ENCODE measurements around the gene CCDC85C. TPM values are rescaled to one million over a fixed set of nuclear protein-coding genes. Genes with fewer than 3 reads are reported as not detected.

CCDC85C gene
- total RNA-seq, 5 donors from 2014 or later (not counting 1 experiment from before 2014, with no cell fraction given), result 6.6 to 12.0 (median 9.1) TPM

DNA sequence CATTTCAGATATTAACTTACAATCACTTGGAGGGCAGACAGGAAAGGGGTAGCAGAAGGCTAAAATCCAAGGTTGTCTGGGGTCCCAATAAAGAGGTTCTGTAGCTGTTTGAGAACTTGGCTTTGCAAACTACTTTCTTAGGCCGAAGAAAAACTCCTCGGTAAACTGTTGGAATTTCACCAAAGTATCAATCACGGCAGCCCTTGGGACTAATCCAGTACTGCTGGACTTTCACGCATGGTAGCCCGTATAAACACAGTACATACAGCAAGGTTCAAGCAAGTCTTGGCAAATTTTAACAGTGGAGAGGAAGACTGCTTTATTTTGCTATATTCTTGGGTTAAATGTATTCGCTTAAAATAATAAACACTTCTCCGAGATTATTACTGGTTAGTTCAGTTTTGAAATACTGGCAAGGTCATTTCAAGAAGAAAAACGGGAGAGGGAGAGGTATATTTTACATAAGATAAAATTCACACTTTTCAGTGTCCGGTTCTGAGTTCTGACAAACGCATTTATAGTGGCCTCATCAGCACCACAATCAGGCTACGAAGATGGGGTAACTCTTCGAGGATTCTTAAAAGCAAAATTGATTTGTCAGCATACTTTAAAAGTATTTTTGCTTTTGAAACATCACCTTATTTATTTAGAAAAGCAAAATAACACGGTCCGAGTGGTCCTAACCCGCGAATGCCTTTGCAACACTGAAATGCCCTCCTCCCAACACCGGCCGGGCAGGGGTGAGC lies 124.7 kb downstream of the CCDC85C start:
- DNase-seq, result no peak
- Mint-ChIP-seq H3K4me1 (peaks cover 51 to 62% (median 61%) of the 10 kb centered on the region in 3 donors), H3K36me3 (peaks cover 3% of the 10 kb centered on the region), H3K27ac (peak overlapping the region; percentile 23 to 75), H3K27me3 (no peaks in the 10 kb centered on the region), H3K4me3 (peak overlapping the region; percentile 90 to 96 (median 92)), H3K9me3 (no peaks in the 10 kb centered on the region)
- ChIA-PET CTCF (no interaction called here), POLR2A (no interaction called here)
- no peak overlapping the region for H3K27ac ChIP-seq (ENCODE audit: low read length)
- peaks cover 20 to 23% of the 10 kb centered on the region in 2 experiments for H3K4me1 ChIP-seq (ENCODE audit: control insufficient read depth in 1 of 2, extremely low read depth in 1 of 2, insufficient read depth in 2 of 2, low read length in 2 of 2)
- ATAC-seq (replicated peaks in 1 of 4), result no peak
- WGBS (ENCODE audit: insufficient coverage), result 29% methylated on average over 6 of the region's 18 CpGs
- peak overlapping the region; percentile 57 to 72 for H3K4me3 ChIP-seq (ENCODE audit: control insufficient read depth in 1 of 2, extremely low read depth in 1 of 2, low read length in 1 of 2)
- H3K36me3 ChIP-seq (ENCODE audit: control insufficient read depth in 2 of 2, extremely low read depth in 1 of 2, insufficient read depth in 1 of 2, low read length in 1 of 2), result no peaks in the 10 kb centered on the region
- H3K27me3 ChIP-seq (replicated peaks in 1 of 2; ENCODE audit: control insufficient read depth in 2 of 2, extremely low read depth in 1 of 2, insufficient read depth in 2 of 2, low read length in 1 of 2), result no peaks in the 10 kb centered on the region
- H3K9me3 ChIP-seq, result no peaks in the 10 kb centered on the region

DNA sequence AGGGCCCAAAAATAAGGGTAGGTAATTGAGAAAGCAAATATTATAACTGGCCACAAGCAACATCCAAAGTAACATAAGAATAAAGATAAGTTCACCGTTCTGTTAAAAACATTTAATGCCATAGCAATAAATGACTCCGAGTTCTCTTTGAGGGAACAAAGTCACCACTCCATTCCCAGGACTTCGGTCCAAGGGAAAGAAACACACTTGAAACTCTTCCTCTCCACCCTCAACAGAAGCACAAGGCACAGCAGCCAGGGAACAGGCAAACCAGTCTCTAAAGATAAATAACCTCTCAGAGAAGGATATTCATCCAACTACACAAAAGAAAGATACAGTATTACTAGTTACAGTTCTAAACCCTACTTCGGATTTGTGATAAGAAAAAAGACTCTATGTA lies 125.9 kb downstream of the CCDC85C start:
- ChIA-PET POLR2A (no interaction called here), CTCF (no interaction called here)
- 100% methylated on average over 2 of the region's 4 CpGs for WGBS (ENCODE audit: insufficient coverage)
- no peak for DNase-seq
- Histone ChIP-seq H3K4me1 (ENCODE audit: control insufficient read depth in 1 of 2, extremely low read depth in 1 of 2, insufficient read depth in 2 of 2, low read length in 2 of 2) (peaks cover 17 to 23% of the 10 kb centered on the region in 2 experiments), H3K4me3 (ENCODE audit: control insufficient read depth in 1 of 2, extremely low read depth in 1 of 2, low read length in 1 of 2) (no peak overlapping the region), H3K27ac (ENCODE audit: low read length) (no peak overlapping the region), H3K9me3 (no peaks in the 10 kb centered on the region), H3K27me3 (replicated peaks in 1 of 2; ENCODE audit: control insufficient read depth in 2 of 2, extremely low read depth in 1 of 2, insufficient read depth in 2 of 2, low read length in 1 of 2) (no peaks in the 10 kb centered on the region), H3K36me3 (ENCODE audit: control insufficient read depth in 2 of 2, extremely low read depth in 1 of 2, insufficient read depth in 1 of 2, low read length in 1 of 2) (no peaks in the 10 kb centered on the region)
- no peak for ATAC-seq (replicated peaks in 1 of 4)
- no peak overlapping the region for H3K27ac Mint-ChIP-seq
- H3K4me3 Mint-ChIP-seq, result peak overlapping the region in 2 of 3 donors; percentile 0 to 7
- H3K36me3 Mint-ChIP-seq, result peaks cover 3% of the 10 kb centered on the region
- H3K27me3 Mint-ChIP-seq, result no peaks in the 10 kb centered on the region
- peaks cover 44 to 58% (median 57%) of the 10 kb centered on the region in 3 donors for H3K4me1 Mint-ChIP-seq
- no peaks in the 10 kb centered on the region for H3K9me3 Mint-ChIP-seq

DNA sequence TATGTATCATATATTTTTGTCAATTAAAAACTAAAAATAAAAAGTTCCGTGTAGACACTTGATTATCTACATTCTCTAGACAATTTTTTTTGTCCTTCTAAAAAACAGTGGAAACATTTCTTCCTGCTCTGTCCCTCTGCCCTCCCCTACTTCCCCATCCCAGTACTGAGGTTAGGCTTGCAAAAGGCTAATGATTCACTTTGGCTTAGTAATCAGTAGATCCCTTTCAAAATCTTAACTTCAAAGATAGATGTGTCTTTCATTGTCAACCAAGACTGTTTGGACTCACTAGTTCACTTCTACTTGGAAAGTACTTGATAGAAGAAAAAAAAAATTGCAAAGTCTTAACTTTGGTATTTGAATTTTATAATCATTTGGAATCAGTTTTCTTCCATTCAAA lies 127.1 kb downstream of the CCDC85C start:
- Mint-ChIP-seq H3K9me3 (no peaks in the 10 kb centered on the region), H3K27me3 (no peaks in the 10 kb centered on the region), H3K4me3 (no peak overlapping the region), H3K36me3 (peaks cover 3% of the 10 kb centered on the region), H3K4me1 (peaks cover 31 to 51% (median 51%) of the 10 kb centered on the region in 3 donors), H3K27ac (no peak overlapping the region)
- Histone ChIP-seq H3K9me3 (no peaks in the 10 kb centered on the region), H3K4me1 (ENCODE audit: control insufficient read depth in 1 of 2, extremely low read depth in 1 of 2, insufficient read depth in 2 of 2, low read length in 2 of 2) (peaks cover 10 to 15% of the 10 kb centered on the region in 2 experiments), H3K27ac (ENCODE audit: low read length) (no peak overlapping the region), H3K4me3 (ENCODE audit: control insufficient read depth in 1 of 2, extremely low read depth in 1 of 2, low read length in 1 of 2) (no peak overlapping the region), H3K36me3 (ENCODE audit: control insufficient read depth in 2 of 2, extremely low read depth in 1 of 2, insufficient read depth in 1 of 2, low read length in 1 of 2) (no peaks in the 10 kb centered on the region), H3K27me3 (replicated peaks in 1 of 2; ENCODE audit: control insufficient read depth in 2 of 2, extremely low read depth in 1 of 2, insufficient read depth in 2 of 2, low read length in 1 of 2) (no peaks in the 10 kb centered on the region)
- WGBS (ENCODE audit: insufficient coverage), result no CpG with 5 or more reads among the region's 1 CpG
- POLR2A ChIA-PET, result no interaction called here
- CTCF ChIA-PET, result no interaction called here
- no peak for DNase-seq
- ATAC-seq (replicated peaks in 1 of 4), result no peak

DNA sequence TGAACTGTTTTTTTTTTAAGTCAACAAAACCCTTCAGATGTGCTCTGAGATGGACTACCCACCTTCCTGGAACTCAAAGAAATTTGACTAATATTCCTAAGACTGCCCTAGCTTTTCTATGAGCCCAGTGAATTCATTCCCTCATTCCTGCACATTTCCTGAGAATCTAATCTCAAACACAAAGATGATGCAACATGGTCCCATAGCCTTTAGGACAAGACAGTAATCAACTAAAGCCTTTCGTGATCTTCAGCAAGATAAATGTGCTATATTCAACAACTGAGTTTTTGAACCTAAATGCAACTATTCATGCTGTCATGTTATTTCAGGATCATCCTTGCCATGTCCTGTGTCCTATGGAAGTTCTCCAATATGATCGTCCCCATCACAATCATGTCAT lies 128.3 kb downstream of the CCDC85C start:
- Histone ChIP-seq H3K27me3 (replicated peaks in 1 of 2; ENCODE audit: control insufficient read depth in 2 of 2, extremely low read depth in 1 of 2, insufficient read depth in 2 of 2, low read length in 1 of 2) (no peaks in the 10 kb centered on the region), H3K27ac (ENCODE audit: low read length) (no peak overlapping the region), H3K36me3 (ENCODE audit: control insufficient read depth in 2 of 2, extremely low read depth in 1 of 2, insufficient read depth in 1 of 2, low read length in 1 of 2) (no peaks in the 10 kb centered on the region), H3K4me3 (ENCODE audit: control insufficient read depth in 1 of 2, extremely low read depth in 1 of 2, low read length in 1 of 2) (no peak overlapping the region), H3K4me1 (ENCODE audit: control insufficient read depth in 1 of 2, extremely low read depth in 1 of 2, insufficient read depth in 2 of 2, low read length in 2 of 2) (peaks cover 10 to 13% of the 10 kb centered on the region in 2 experiments), H3K9me3 (no peaks in the 10 kb centered on the region)
- 100% methylated on average over 1 of the region's 2 CpGs for WGBS (ENCODE audit: insufficient coverage)
- ATAC-seq (replicated peaks in 1 of 4), result no peak
- H3K4me1 Mint-ChIP-seq, result peaks cover 31 to 51% (median 48%) of the 10 kb centered on the region in 3 donors
- H3K4me3 Mint-ChIP-seq, result no peak overlapping the region
- no peaks in the 10 kb centered on the region for H3K27me3 Mint-ChIP-seq
- CTCF ChIA-PET, result no interaction called here
- no peaks in the 10 kb centered on the region for H3K9me3 Mint-ChIP-seq
- H3K36me3 Mint-ChIP-seq, result peaks cover 3% of the 10 kb centered on the region
- H3K27ac Mint-ChIP-seq, result no peak overlapping the region
- POLR2A ChIA-PET, result interaction anchor here in 1 of 2 donors (0.6 kb wide), 1 partner anchor 80 kb away, joined by 4 read pairs; no protein-coding TSS in a partner anchor
- DNase-seq, result no peak

DNA sequence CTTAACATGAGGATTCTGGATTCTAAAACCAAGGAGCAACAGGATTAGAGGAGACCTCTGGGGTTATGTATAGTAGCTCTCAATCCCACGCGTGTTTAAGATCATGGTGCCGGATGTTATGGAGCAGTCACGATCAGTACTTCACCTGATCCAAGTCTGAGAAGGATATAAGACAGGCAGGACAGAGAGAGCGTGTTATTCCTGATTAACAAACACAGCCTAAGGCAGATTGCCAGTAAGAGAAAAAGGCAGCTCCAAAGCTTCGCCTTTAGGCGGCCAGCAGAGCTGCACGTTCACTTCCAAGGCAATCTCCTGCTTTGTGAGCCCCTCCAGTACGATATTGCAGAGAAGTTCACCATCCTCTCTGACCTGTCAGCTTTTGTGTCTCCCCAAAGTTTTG lies 128.8 kb downstream of the CCDC85C start:
- peaks cover 13% of the 10 kb centered on the region in 2 experiments for H3K4me1 ChIP-seq (ENCODE audit: control insufficient read depth in 1 of 2, extremely low read depth in 1 of 2, insufficient read depth in 2 of 2, low read length in 2 of 2)
- no peak overlapping the region for H3K4me3 ChIP-seq (ENCODE audit: control insufficient read depth in 1 of 2, extremely low read depth in 1 of 2, low read length in 1 of 2)
- no peaks in the 10 kb centered on the region for H3K27me3 ChIP-seq (replicated peaks in 1 of 2; ENCODE audit: control insufficient read depth in 2 of 2, extremely low read depth in 1 of 2, insufficient read depth in 2 of 2, low read length in 1 of 2)
- no peak overlapping the region for H3K27ac ChIP-seq (ENCODE audit: low read length)
- H3K36me3 ChIP-seq (ENCODE audit: control insufficient read depth in 2 of 2, extremely low read depth in 1 of 2, insufficient read depth in 1 of 2, low read length in 1 of 2), result no peaks in the 10 kb centered on the region
- no peak for DNase-seq
- Mint-ChIP-seq H3K36me3 (peaks cover 3% of the 10 kb centered on the region), H3K4me3 (no peak overlapping the region), H3K9me3 (no peaks in the 10 kb centered on the region), H3K27ac (no peak overlapping the region), H3K4me1 (peaks cover 36 to 56% (median 51%) of the 10 kb centered on the region in 3 donors), H3K27me3 (no peaks in the 10 kb centered on the region)
- no peaks in the 10 kb centered on the region for H3K9me3 ChIP-seq
- CTCF ChIA-PET, result no interaction called here
- WGBS (ENCODE audit: insufficient coverage), result over 99% methylated on average over 9 of the region's 9 CpGs
- POLR2A ChIA-PET, result no interaction called here
- no peak for ATAC-seq (replicated peaks in 1 of 4)

DNA sequence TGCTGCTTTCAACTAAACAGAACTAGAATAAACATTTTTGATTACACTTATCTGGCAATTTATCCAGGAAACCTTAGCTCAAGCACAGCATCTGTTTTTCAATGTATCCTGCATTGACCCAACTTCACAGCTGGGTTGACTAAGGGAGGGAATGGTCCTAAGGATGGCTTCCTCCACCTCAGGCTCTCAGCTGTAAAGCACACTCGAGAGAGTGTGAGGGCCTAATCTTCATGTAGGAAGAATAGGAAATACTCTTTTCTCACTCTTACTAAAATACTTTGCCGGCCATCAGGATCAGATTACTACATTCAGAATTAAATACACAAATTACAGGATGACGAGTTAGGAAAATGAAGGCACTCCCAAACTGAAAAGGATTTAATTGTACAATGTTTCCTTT lies 130.5 kb downstream of the CCDC85C start:
- DNase-seq, result no peak
- Mint-ChIP-seq H3K4me1 (peaks cover 38 to 59% (median 57%) of the 10 kb centered on the region in 3 donors), H3K27me3 (no peaks in the 10 kb centered on the region), H3K27ac (no peak overlapping the region), H3K4me3 (no peak overlapping the region), H3K36me3 (peaks cover 3% of the 10 kb centered on the region), H3K9me3 (no peaks in the 10 kb centered on the region)
- WGBS (ENCODE audit: insufficient coverage), result 100% methylated on average over 2 of the region's 3 CpGs
- Histone ChIP-seq H3K4me1 (ENCODE audit: control insufficient read depth in 1 of 2, extremely low read depth in 1 of 2, insufficient read depth in 2 of 2, low read length in 2 of 2) (peaks cover 6% of the 10 kb centered on the region in 2 experiments), H3K27me3 (replicated peaks in 1 of 2; ENCODE audit: control insufficient read depth in 2 of 2, extremely low read depth in 1 of 2, insufficient read depth in 2 of 2, low read length in 1 of 2) (no peaks in the 10 kb centered on the region), H3K27ac (ENCODE audit: low read length) (no peak overlapping the region), H3K4me3 (ENCODE audit: control insufficient read depth in 1 of 2, extremely low read depth in 1 of 2, low read length in 1 of 2) (no peak overlapping the region), H3K9me3 (no peaks in the 10 kb centered on the region), H3K36me3 (ENCODE audit: control insufficient read depth in 2 of 2, extremely low read depth in 1 of 2, insufficient read depth in 1 of 2, low read length in 1 of 2) (no peaks in the 10 kb centered on the region)
- ATAC-seq (replicated peaks in 1 of 4), result no peak
- CTCF ChIA-PET, result no interaction called here
- POLR2A ChIA-PET, result no interaction called here
